Activated CD4-positive, alpha-beta memory T cell treated with anti-CD3 and anti-CD28 coated beads for 36 hours (primary cell): ENCODE measurements around the gene NRF1. TPM values are rescaled to one million over a fixed set of nuclear protein-coding genes. Genes with fewer than 3 reads are reported as not detected.

ENCODE experiments used
- microRNA-seq: library from miRNA; unstranded; fragments of <30 nt; microRNA quantifications from one replicate; pipeline ENCODE4 v1.2.0, GENCODE V29; 2022; ENCODE audit warnings: borderline number of aligned reads, borderline microRNAs expressed, borderline replicate concordance
- total RNA-seq, 2 experiments: library from RNA; stranded (reverse); gene quantifications; one replicate each; pipeline ENCODE4 v1.2.3, GENCODE V29; 2021

The NRF1 gene
- total RNA-seq, 2 experiments from 2014 or later, result 19.9 to 20.4 TPM

Small RNA genes within 50 kb of the gene (microRNA-seq; reads per million reads assigned to microRNA genes)
- gene MIR182, result 108 reads per million, percentile 65 among the genes with 10 or more reads in this experiment
- gene MIR183, result 49.1 reads per million, percentile 58 among the genes with 10 or more reads in this experiment
- gene MIR96, result 21.6 reads per million, percentile 44 among the genes with 10 or more reads in this experiment

Other genes starting within 250 kb of the NRF1 start
- 10 to 100 TPM; 56.1 to 62.0 TPM for gene STRIP2, start 177.3 kb upstream of the NRF1 start, total RNA-seq
- gene SMKR1, start 109.2 kb upstream of the NRF1 start, total RNA-seq, result 1 to 10 TPM; 1.5 to 2.0 TPM